WI38 (cell line): ENCODE data around the gene STRBP.

Experiments used
- H3K4me3 ChIP-seq: 2 replicates; pipeline ENCODE4 v1.5.1; 2011; ENCODE audit warnings: low read depth, mild to moderate bottlenecking, control low read depth, low read length
- TF ChIP-seq, protein P1 (sequence below): IDR thresholded peaks from 2 replicates; pipeline ENCODE4 v1.5.1; 2012; ENCODE audit warnings: low read depth, mild to moderate bottlenecking, control low read depth, low read length

Gene STRBP

DNA sequence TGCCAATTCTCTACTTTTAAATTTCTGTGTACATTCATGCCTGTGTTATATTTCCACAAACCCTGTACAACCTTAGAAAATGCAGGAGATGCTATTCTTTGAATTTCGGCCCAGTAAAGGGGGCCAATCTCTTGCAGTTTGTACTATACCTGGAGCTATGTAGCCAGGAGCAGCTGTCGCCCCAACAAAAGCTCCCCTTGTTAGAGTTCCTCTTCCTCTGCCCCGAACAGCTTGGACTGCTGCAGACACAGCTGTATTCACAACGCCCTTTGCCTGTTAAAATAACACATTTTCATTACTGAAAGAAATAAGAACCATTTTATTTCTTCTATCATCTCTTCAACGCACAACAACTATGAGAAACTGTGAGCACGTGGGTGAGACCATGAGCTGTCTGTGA is 135.7 kb downstream of the STRBP start:
- H3K4me3 ChIP-seq = no peak overlapping the region
- TF ChIP-seq, protein P1, sequence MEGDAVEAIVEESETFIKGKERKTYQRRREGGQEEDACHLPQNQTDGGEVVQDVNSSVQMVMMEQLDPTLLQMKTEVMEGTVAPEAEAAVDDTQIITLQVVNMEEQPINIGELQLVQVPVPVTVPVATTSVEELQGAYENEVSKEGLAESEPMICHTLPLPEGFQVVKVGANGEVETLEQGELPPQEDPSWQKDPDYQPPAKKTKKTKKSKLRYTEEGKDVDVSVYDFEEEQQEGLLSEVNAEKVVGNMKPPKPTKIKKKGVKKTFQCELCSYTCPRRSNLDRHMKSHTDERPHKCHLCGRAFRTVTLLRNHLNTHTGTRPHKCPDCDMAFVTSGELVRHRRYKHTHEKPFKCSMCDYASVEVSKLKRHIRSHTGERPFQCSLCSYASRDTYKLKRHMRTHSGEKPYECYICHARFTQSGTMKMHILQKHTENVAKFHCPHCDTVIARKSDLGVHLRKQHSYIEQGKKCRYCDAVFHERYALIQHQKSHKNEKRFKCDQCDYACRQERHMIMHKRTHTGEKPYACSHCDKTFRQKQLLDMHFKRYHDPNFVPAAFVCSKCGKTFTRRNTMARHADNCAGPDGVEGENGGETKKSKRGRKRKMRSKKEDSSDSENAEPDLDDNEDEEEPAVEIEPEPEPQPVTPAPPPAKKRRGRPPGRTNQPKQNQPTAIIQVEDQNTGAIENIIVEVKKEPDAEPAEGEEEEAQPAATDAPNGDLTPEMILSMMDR = no peak

- TF ChIP-seq, protein P1 = no peak
- no peak overlapping the region for H3K4me3 ChIP-seq
Observed at GRCh38 chr9:123131993-123132392, 136.4 kb downstream of the STRBP start.

GRCh38 chr9:123131258-123131657 is 137.1 kb downstream of the STRBP start:
- no peak overlapping the region for H3K4me3 ChIP-seq
- TF ChIP-seq, protein P1 = no peak

GRCh38 chr9:123129423-123129822 is 139.0 kb downstream of the STRBP start:
- TF ChIP-seq, protein P1 = no peak
- no peak overlapping the region for H3K4me3 ChIP-seq

DNA sequence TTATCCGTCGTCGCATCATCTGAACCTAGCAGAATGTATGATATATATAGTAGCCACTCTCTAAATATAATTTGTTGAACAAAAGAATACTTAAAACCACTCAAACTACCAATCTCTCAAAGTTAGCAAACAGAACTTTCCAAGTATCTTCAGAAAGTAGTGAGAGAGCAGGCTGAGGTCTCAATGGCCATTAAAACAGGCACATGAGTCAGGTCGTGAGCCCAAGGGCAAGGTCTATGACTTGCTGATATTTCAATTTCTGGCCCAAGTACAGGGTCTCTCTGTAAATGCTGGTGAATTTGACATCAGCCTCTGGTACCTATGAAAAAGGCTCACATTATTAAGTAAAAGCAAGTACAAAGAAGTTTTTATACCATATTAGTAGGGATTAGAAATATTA is 139.8 kb downstream of the STRBP start:
- no peak overlapping the region for H3K4me3 ChIP-seq
- TF ChIP-seq, protein P1 = no peak

GRCh38 chr9:123127512-123128075 is 140.8 kb downstream of the STRBP start:
- TF ChIP-seq, protein P1 = no peak
- H3K4me3 ChIP-seq = no peak overlapping the region

DNA sequence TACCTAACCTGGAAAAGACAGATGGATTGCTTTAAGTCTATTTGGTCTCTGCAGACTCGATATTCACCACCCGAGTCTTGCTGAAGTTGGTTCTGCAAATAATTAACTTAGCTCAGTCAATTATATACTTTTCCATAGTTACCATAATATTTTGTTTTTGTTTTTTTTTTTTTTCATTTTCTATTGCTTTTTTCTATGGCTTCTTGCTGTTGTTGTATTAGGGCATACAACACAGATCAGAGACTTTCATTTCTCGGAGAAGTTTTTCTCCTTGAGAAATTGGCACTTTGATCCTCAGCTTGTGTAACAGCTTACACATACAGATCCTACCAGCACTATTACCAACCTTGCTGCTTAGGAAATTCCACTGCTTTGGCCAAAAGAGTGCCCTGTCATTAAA is 146.9 kb downstream of the STRBP start:
- no peak overlapping the region for H3K4me3 ChIP-seq

More for the DNA sequence above, 146.9 kb downstream of the STRBP start:
- TF ChIP-seq, protein P1 = no peak
